GM18511 (cell line): ENCODE results near the gene CRMP1.

Experiments
- ATAC-seq: cut with Tn5 transposase; IDR thresholded peaks from one replicate; pipeline ENCODE4 v1.9.1; 2021; ENCODE audit warnings: mild to moderate bottlenecking, moderate library complexity; ENCODE audit not compliant: unreplicated experiment

CRMP1 gene

DNA sequence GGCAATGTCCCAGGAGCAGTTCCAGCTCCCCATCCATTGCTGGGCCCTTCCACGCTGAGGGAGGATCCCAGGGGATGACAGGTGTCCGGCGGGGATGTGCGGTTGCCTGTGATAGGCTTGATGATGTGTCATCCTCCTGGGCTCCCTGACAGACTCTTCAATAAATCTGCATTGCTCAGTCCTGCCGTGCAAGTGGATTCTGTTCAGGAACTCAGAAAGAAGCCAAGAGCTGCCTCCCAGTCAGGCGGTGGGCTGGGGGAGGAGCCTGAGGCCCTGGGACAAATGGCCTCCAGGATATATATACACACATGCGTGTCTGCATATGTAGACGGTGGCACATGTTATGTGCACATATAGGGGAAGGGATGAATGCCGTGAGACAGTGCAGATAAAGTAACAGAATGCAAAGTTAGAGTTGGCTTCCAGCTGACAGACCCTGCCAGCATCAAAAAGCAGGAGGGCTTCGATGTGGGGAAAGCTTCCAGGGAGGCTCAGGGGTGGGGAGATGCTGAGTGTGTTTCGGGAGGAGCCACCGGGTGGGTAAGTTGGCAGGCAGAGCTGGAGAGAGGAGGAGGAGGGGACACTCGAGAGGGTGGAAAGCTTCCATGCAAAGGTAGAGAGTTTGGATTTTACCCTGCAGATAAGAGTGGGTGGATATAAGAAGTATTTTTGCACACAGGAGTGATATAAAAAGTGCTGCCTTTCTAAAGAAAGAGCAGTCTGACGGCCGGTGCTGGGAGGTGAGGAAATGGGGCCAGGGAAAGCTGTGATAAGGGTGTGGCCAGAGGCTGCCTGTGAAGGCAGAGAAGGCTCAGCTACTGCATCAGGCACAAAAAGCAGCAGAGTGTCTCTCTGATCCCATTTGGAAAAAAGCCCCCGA, 28.5 kb upstream of the CRMP1 start:
- ATAC-seq: no peak

DNA sequence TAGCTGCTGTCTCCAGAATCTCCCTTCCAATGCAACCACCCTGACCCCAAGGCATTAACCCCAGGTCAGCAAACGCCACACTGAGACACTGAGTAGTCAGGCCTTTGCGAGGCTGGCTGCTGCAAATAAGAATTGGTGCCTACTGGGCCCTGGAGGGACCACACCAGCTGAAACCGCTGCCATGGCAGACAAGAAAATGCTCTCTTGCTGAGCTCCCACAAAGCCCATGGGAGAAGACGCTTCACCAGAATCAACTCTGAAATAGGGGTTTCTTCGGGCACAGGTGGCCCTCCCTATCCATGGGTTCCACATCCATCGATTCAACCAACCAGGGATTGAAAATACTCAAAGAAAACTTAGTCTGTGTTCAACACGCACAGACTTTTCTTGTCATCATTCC, 26.7 kb upstream of the CRMP1 start:
- ATAC-seq: no peak

DNA sequence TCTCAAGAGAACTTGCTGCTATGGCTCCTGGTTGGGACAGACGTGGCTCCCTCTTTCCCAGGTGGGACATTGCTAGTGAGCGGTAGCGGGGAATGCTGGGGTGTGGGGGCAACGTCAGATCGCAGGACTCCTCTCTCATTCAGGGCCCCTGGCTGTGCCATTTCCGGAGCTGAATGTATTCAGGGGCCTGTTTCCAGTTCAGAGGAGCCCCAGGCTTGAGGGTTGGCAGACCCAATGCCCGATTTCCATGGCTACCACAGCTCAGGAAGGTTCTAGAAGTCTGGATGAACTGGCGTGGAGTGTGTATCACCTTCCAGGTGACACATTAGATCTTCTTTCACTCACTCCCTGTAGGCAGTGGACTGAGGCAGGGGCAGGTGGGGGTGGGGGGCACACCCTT, 26.2 kb upstream of the CRMP1 start:
- ATAC-seq: no peak

DNA sequence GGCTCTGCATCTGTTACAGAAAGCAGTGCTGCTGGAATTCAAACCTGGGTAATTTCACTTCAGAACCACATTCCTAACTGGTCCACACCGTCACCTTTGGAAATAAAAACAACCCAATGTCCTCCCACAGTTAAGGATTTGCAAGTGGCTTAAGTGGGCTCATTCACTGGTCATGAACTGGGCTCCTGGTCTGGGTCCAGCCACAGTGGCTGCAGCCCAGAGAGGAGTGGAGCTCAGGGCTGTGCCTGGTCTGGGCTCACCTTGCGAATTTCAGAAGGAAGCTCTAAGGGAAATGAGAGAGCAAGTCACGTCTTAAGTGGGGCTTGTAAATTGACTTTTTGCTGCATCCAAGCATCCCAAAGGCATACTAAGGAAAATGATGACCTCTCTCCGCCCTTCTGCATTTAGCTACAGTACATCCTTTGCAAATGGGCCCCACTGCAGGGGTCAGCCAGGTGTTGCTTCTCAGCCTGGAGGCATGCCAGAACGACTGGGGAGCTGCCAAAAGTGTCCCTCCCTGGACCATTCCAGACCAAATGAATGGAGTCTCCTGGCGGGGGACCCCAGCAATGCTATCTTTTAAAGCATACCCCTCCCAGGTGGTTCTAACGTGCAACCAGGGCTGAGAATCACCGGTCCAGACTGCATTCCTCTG, 25.6 kb upstream of the CRMP1 start:
- no peak for ATAC-seq

DNA sequence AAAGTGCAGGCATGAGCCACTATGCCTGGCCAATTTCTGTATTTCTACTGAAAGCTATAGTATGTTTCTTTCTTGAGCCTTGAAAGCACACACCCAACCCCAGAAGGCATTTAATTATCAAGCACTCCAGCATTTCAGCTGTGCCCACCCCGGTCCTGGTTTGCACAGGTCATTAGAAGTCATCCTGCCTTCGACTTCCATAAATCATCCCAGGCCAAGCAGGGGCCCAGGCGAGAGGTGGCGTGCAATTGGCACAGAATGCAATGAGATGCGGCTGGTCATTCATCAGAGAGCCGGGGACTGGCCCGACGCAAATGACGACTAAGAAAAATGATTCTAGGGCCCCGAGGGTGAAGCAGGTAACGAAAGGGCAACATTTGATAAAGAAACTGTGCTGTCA, 24.8 kb upstream of the CRMP1 start:
- ATAC-seq: no peak

DNA sequence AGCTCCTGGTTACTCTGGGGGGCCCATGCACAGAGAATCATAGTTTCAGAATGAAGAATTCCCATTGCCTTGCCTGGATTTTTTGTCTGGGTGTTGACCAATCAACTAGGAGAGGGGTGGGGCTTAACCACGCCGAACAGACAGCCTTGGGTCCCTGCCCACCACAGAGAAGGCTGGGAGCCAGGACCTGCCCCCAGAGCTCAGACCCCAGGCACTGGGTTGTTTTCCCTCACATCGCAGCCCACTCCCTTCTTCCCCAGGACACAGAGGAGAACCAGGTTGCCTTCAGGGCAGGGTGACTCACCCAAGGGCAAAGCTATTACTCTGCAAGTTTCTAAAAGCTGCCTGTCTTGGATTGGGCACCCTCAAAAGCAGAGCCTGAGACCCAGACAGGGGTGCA, 23.3 kb upstream of the CRMP1 start:
- no peak for ATAC-seq

DNA sequence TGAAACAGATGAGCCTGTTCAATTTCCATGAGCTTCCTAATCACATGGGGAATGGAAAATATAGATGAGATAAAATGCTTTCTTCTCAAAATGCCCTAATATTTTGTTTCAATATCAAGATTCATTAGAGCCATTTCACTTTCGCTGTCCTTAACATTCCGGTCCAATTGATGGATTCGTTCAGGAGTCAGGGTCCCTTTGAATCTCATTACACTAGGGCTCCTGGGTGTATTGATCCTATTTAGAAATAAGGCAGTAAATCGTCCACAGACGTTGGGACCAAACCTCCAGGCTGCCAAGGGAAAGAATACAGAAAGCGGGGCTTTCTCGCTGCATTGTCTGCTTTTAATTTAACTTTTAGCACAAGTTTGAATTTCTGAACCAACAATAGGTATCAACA, 20.6 kb upstream of the CRMP1 start:
- ATAC-seq: no peak

DNA sequence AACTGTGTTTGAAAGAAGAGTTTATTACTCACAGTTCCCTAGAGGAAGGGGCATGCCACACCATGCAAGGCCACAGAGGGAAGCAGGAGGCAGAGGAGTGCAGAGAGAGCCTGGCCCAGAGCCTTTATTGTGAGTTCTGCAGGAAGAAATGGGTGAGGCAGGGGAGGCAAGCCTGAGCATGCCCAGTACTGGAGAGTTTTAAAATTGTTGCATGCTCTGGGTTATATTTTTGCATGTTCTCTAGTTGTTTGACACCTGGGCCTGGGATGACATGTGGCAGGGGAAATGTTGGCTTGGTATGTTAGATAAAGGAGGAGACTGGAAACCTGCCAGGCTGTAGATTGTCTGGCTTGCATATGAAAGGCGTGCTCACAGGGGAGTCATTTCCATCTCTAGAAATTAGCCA, 19.7 kb upstream of the CRMP1 start:
- no peak for ATAC-seq

DNA sequence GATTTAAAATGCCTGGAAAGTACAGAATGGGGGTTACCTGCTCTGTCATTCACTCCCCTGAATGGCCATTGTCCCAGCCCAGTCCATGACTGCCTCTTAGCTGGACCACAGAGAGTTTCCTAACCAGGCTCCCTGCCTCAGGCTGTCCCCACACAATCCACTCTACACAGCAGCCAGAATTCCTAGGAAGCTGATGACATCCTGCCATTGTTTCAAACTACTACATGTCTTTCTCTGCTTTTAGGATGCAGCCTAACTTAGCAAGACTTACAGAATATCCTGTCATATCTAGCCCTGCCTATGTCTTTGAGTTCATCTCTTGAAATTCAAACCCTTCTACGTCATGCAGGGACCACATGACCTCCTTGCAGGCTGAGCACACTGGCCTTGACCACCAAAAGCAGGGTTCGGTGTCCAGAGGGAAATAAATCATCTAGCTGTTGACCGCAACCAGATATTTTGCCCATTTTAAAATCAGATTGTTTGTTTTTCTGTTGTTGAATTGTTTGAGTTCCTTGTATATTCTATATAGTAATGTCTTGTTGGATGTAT, 16.1 kb upstream of the CRMP1 start:
- no peak for ATAC-seq

DNA sequence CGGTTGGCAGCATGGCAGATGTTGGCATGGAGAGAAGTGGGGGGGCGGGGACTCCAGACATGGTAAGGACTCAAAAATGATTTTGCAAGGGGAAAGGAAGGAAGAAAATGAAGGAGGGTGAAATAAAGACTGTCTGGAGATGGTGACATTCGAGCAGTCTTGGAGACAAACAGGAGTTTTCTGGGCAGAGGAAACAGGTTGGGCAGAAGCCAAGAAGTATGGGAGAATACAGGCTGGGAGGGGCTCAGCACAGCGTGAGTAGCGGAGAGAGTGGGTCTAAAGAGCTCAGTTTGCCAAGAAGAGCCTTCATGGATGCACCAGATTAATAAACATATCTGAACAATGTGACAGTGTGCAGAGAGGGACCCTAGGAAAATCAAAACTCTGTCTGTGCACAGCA, 13.3 kb upstream of the CRMP1 start:
- no peak for ATAC-seq

DNA sequence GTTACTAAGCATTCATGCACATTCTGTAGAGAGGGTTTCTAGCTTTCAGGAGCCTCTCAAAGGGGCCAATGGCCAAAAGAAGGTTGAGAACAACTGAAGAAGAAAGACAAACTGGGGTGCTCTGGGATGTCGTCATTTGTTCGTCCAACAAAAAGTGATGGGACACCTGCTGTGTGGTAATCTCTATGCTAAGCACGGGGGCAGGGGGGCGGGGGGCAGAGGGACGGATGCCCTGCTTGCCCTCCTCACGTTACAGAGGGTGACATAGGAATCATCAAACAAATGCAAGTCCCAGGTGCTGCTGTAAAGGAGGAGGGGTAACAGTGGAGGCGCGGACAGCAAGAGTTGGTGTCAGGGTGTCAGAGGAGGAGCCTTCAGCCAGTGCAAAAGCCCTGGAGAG, 12.8 kb upstream of the CRMP1 start:
- ATAC-seq: no peak

DNA sequence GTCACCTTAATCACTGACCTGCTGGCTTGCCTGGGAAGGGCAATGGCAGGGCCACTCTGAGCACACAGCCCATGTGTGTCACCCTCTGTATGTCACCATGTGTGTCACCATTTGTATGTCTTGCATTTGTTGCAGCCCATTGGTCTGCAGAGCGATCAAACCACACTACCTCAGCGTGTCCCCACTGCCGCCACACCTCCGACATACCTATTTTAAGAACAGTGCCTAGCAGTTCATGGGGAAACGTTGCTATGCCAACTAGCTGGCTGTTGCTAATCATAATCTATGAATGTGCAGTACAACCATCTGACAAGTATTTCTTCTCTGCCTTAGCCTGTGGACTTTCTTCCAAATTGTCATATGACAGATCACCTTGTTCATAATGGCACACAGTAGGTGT, 8.0 kb upstream of the CRMP1 start:
- ATAC-seq: no peak

DNA sequence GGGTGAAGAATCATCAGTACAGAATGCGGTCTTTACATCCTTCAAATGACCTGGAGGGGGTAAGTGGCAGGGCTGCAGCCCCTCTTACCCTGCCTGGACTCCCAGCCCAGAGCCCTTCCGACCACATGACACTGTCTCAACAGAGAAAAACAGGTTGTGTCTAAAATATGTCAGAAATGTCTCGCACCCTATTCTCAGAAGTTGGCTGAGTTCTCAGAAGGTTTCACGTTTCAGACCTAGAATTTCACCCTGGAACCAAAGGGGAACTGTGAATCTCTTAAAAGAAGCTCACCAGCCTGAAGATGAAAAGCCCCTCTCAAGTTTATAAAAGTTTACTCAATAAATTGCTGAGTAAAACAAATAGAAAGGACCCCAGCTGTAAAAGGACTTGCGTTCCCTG, 7.0 kb upstream of the CRMP1 start:
- no peak for ATAC-seq

DNA sequence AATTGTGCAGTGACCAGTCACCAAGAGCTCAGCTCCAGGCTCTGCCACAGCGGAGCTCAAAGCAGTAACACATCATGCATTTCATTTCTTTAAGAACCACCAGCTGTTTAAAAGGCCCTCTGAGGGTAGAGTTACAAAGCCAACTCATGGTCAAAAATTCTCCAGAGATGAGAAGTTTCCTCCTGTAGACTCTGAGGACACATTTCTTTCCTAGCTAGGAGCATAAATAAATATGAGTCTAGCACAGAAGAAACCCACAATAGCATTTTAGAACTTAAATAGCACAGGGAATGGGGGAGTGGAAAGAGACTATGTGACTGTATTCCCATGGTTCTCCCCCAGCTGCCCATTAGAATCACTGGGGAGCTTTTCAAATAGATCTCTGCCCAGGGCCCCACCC, 6.5 kb upstream of the CRMP1 start:
- ATAC-seq: no peak

DNA sequence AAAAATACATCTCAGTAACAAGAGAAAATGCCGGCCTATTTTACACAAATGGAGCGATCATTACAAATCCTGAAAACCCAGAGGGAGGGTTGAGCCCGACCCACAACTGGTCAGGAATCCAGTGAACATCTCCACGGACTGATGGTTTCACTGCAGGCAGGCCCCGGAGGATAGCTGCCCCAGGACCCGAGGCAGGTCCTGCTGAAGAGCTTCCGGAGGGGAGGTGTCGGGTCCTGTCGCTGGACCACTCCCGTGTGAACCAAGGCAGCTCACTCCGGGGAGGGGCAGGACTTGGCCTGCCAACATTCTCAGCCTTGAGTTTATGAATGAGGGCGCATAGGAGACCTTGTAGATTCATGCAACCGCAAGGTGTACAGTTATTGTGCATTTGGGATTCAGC, 4.8 kb upstream of the CRMP1 start:
- no peak for ATAC-seq

DNA sequence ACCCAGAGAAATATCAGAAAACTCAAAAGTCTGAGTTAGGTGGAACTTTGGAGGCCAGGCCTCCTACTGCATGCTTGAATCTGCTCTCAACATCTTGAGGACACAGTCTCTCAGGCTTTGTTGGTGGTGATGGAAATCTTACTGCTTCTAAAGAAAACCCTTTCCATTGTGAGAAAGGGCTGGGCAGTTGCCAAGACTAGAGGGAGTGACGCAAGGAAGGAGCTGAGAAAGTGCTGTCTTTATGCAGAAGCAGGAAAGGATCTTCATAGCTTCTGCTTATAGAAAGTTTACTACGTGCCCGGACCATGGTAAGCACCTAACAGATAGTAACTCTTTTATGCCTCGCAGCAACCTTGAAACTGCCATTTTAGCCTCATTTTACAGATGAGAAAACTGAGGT, 2.4 kb upstream of the CRMP1 start:
- ATAC-seq: no peak

DNA sequence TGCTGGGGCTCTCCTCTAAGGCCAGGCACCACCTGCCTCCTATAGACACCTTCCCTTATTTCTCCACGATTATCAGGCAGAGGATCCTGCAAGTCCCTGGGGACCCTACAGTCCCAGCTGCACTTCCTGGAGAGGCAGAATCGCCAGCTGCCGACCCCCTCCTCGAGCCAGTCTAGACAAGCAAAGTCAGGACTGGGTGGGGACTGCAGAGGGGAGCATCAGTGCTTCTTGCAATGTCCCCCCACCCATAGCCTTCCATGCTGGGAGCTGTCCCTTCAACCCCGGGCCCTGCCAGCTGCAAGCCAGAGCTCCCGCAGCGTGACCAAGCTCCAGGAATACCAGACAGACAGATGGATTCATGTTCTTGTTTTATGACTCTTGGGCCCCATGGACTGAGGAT, 1.4 kb upstream of the CRMP1 start:
- ATAC-seq: no peak

DNA sequence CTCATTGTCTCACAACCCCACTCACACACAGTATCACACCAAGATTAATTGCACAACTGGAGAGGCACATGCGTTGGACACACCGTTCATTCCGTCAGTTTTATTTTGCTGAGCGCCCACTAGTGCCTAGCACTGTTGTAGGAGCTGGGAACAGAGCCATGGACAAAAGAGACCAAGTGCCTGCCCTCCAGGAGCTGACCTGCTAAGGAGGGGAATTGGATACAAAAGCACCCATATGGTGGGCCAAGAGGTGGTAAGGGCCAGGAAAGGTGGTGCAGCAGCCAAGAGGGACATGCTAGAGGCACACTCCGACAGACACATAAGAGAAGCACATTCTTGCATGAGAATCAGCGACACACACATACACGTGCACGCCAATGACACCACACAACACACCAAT, 705 bp upstream of the CRMP1 start:
- no peak for ATAC-seq

DNA sequence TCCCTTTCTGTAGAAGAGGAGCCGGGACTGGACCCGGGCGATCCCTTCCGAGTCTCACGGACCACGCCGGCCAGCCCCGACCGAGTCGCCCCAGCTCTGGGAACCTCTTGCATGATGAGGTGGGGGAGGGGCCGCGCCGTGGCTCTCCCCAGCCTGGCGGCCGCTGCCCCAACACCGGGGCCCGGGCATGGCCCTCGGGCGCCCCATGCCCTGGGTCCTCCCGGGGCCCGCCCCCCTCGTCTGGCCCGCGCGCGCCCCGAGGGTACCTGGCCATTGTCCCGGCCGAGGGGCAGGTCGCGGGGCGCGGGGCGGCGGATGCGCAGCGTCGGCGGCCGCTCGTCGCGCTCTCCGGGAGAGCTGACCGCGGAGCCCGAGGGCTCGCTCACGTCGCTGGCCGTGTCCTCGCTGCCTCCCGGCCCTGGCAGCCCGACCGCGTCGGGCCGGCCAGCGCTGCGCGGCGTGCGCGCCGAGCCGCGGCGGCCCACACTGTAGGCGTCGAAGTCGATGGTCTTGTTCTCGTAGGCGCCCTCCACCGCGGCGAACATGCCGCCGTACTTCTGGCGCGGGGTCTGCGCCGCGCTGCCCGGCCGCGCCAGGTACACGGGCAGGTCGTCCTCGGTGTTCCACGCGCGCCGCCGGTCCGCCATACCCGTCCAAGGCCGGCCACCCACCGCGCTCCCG, 423 bp downstream of the CRMP1 start:
- no peak for ATAC-seq

DNA sequence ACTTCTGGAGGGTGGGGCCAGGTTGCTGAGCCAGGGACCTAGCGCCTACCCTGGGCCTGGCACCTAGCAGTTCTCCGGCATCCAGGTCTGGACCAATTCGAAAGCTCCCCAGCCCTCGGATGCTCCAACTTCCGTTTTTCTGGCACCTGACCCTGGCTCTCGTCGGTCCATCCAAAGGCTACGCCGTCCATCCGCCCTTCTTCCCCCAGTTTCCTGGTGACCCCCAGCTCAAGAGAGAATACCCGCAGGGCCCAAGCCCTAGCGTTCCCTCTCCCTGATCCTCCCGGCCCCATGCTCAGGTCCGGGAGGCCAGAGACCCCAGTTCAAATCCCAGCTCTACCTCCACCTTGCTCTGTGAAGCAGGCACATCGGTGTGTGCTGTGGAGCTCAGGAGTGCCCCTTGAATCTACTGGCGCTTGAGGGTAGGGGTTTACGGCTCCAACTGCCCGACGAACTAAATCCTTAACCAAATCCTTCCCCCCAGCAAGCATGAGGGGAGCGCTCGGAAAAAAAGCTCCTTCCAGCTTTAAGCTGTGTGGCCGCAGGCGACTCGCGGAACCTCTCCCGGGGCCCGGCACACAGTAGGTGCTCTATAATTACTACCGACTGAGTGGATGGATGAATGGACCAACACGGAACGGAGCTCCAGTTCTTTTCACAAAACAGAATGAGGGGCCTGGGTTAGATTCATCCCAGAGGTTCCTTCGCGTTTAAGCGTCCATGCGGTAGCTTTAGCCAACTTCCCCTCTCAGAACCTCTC, 1.1 kb downstream of the CRMP1 start:
- ATAC-seq: no peak
